HS-27A (cell line): ENCODE data around the gene MUSTN1.

Experiments
- DNase-seq: peaks from one replicate; pipeline ENCODE4 v3.0.0-alpha.2; 2012; ENCODE audit warnings: low read depth, missing footprints

Gene MUSTN1

GRCh38 chr3:52801839-52802238 lies 33.0 kb downstream of the MUSTN1 start:
- no peak for DNase-seq

DNA sequence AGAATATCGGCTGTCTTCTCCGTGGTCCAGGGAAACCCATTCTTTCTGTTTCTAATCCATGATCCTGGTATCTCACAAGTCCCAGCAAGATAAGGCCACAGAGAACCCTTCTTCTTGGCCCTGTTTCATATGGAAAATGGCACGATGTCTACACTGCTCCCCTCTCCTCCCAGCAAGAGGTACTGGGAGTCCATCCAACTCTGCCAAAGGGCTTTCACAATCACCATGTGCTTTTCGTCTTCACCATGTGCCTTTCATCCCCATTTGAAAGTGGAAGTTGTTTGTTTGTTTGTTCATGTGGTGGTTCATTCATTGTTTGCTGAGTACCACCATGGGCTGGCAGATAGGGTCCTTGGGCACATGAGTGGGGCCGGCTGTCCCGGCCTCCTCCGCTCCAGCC lies 34.7 kb downstream of the MUSTN1 start:
- no peak for DNase-seq

DNA sequence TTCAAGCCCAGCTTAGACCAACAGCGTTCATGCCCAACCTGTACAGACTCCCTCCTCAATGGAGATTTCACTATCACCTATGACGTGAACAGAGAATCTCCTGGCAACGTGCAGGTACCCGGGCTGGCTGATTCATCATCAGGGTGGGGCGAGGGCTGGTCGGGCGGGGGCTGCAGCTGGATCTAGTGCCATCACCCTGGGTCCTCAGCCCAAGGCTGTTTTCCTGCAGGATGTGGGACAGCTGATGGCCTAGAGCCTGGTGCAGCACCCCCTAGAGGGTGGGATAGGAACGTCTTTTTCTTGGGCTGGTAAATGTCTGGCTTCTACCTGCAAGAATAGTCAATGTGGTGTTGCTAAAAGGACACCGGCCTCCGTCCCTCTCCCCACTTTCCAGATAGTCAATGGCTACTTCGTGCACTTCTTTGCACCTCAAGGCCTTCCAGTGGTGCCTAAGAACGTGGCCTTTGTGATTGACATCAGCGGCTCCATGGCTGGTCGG lies 35.8 kb downstream of the MUSTN1 start:
- DNase-seq: no peak

DNA sequence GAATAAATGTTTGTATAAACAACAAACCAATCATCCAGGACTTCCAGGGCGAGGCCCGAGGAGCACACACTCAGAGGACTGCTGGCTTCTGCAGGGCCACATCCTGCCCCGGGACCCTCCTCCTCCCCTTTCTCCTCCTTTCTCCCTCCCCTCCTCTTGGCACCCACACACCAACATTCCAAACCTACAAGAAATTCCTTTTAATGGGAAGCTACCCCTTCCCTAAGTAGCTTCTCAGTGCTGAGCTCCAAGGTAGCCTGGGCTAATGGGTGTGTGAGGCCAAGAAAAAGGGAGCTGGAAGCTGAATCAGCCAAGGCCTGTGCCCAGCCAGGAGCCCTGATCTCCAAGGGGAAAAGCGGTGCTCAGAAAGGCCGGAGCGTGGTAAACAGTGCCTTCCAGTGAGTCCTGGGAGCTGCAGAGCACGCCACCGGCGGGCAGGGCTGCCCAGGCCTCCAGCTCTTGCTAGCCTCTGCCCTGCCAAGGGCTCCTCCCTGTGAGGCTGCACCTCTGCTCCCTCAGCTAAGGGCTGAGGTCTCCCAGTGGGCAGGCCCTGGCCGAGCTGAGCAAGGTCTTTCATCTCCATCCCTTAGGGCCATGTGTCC lies 36.3 kb downstream of the MUSTN1 start:
- no peak for DNase-seq

DNA sequence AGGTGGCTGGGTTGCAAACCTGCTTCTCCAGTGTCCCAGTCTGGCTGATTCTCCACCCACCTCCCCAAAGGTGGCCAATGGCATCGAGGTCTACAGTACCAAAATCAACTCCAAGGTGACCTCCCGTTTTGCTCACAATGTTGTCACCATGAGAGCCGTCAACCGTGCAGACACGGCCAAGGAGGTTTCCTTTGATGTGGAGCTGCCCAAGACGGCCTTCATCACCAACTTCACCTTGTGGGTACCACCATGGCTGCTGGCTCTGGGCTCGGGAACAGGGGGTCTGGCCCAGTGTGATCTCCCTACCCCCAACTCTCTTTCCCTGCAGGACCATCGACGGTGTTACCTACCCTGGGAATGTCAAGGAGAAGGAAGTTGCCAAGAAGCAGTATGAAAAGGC lies 38.4 kb downstream of the MUSTN1 start:
- no peak for DNase-seq

DNA sequence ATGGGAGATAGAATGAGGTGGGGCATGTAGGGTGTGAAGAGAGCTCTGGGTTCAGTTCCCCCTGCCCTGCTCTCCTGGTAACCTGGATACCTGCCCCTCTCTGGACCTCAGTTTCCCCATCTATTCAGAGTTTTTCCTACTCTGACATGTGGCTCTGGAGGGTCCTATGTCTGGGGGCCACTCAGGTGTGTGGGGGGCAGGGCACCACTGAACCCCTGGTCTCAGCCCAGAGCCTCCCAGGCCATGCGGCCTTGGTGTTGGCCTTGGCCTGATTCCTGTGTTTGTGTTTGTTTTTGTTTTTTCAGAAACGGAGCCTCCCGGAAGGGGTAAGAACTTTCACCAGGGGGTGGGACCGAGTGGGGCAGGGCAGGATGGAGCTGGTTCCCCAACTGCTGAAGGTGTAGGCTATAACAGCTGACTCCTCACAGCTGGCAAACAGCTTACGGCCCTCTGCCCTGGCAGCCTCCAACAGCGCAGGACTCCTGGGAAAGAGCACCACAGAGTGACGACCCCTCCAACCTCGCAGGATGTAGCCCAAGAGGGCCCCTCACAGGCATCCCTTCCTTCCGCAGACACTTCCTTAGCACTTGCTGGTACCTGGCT lies 39.4 kb downstream of the MUSTN1 start:
- no peak for DNase-seq

- DNase-seq: no peak
These were observed 40.2 kb downstream of the MUSTN1 start, which contains the start of gene ITIH3 for GRCh38 chr3:52794612-52795099. Gene ITIH3 (plus strand): TSS chr3:52794796. CDS start chr3:52794804, 8 bp downstream.

DNA sequence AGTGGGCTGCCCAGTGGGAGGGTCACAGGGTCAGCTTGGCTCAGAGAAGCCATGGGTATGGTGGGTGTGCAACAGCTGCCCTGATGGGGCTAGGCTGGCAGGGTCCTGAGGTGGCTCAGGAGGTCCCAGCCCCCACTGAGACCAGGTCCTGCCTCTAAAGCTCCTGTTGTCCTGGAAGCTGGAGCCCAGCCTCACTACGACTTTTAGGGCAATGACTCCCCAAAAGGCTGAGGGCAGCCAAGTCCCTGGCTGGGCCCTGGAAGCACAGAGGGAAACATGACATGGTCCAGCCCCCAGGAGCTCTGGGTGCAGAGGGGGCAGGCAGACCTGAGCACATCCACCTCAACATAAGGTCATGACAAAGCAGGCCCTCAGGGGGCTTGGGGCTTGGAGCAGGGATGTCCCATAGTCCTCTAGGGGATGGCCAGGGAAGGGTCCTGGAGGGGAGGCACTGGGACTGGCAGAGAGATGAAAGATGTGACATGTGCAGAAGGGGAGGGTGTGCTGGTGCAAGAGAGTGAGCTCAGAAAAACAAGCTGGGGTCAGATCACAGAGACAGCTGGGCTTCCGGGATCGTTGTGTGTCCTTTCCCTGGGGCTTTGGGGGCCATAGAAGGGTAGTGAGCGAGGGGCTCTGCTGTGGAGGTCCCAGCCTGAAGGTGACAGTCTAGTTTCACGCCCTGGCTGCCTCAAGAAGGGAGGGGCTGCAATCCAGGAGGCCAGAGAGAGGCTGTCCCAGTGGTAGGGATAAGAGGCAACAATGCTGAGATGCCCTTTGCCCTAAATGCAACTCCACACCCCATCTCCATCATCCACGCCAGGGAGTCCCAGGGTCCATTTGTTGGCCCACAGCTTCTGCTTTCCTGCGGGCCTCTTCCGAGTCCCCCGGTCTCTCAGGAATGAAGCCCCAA lies 40.9 kb downstream of the MUSTN1 start:
- DNase-seq: no peak

DNA sequence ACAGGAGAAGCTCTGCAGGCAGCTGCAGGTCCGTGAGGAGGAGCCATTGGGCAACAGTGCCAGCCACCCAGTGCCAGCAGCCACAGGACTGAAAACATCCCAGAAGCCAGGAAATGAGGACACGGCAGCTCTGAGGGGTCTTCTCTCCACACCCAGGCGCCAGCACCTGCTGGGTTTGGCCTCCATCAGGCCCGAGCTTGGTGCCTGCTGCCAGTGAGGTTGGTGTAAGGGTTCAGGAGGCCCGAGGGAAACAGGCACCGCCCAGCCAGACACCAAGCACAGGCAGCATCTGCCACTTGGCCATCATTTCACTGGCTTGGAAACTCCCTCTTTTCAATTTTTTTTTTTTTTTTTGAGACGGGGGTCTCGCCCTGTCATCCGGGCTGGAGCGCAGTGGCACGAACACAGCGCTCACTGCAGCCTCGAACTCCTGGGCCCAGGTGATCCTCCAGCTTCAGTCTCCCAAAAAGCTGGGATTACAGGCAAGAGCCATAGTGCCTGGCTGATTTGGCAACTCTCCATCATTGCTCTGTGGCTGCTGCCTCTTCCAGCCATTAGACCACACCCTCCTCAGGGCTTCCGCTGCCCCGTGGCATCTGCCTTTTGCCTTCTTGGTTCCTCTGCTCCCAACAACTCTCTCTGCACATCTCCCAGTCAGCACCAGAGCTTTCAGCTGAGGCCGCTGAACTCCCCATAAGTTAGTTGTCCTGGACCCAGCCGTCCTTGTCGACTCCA lies 41.7 kb downstream of the MUSTN1 start:
- no peak for DNase-seq

- DNase-seq: no peak
These were observed 42.4 kb downstream of the MUSTN1 start for GRCh38 chr3:52792413-52792812.

DNA sequence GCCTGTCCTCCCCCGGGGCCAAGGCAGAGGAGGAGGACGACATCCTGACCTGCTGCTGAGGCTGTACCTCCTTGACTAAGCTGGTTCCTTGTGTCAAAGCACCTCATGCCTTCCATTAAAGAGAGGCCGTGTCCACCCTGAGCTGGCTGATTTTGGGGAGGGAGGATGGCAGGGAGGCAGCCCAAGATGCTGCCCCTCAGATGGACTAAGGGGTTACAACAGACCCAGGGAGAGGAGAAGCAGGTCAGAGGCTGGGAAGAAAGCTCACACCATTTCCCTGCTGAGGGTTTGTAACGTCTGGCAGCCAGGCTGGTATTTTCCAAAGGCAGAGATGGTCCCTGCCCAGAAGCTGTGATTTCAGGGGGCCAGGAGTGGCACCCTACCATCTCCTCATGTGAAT lies 42.9 kb downstream of the MUSTN1 start:
- no peak for DNase-seq

DNA sequence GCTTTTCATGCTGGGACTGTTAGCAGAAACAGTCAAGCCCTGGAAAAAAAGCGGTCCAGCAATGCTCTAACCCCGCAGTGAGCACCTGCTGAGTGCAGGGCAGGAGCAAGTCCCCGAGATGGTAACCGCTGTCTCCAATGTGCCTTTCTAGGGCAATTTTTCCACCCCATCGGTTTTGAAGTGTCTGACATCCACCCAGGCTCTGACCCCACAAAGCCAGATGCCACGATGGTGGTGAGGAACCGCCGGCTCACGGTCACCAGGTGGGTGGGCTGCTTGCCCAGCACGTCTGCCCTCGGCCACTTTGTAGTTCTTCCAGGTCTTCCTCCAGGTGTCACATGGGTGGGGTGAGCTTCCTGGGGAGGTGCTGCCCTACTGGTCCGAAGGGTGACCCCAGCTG lies 43.5 kb downstream of the MUSTN1 start:
- no peak for DNase-seq

DNA sequence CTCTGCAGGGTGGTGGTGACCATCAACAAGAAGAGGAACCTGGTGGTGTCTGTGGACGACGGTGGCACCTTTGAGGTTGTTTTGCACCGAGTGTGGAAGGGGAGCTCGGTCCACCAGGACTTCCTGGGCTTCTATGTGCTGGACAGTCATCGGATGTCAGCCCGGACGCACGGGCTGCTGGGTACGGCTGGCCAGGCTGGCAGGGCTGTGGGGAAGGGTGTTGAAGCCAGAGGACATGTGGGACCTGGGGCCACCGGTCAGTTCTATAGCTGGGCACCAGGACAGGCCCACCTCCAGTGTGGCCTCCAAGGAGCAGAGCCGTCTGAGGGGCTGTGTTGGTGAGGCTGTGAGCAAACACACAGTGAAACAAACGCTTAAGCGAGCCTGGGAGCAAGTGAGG lies 44.1 kb downstream of the MUSTN1 start:
- DNase-seq: no peak

DNA sequence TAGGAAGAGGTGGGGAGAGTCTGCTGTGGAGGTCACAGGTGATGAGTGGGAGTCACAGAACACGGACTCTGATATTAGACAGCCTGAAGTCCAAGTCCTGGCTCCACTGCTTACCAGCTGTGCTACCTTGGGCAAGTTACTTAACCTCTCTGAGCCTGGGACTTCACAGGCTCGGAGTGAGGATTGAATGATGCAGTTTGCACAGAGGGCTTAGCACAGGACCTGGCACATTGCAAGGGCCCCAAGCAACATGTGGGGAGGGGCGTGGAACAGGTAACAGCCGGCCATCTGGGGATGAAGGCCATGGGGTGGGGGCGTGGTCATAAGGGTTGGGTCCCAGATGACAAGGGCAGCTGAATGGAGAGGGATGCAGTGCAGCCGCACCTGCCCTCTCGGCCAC lies 44.5 kb downstream of the MUSTN1 start:
- DNase-seq: no peak

GRCh38 chr3:52789746-52790040 lies 45.1 kb downstream of the MUSTN1 start:
- no peak for DNase-seq

GRCh38 chr3:52788890-52789745 lies 45.7 kb downstream of the MUSTN1 start:
- no peak for DNase-seq

DNA sequence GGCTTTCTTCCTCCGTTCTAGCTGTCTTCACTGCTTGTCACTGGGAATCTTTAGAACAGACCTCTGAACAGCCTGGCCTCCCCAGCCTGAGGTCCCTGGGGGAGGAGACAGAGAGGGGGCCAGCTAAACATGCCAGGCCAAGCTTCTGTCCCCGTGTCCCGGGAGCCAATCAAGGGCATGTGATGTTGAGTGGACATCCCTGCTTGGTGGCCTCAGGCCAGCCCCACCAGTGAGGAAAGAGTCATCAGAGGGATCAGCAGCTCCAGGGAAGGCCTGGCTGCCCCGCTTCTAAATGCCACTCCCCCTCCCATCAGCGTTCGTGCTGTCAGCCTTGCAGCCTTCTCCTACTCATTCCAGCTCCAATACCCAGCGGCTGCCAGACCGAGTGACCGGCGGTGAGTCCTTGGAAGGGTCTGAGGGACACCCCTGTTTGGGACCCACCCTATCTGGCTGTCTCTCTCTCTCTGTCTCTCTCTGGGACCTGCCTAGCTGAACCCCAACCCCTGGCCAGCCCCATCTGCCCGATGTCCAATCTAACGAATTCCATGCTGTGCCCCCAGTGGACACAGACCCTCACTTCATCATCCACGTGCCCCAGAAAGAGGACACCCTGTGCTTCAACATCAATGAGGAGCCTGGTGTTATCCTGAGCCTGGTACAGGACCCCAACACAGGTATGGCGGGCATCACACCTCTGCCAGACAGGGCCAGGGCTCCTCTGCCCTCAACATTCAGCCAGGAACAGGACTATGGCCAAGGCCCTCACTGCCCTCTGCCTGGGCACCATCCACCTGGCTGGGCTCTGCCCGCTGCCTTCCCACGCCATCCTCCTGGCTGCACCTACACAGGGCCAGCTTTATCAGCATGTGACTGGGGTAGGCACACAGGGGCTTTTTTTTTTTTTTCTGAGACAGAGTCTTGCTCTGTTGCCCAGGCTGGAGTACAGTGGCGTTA lies 46.9 kb downstream of the MUSTN1 start:
- DNase-seq: no peak

DNA sequence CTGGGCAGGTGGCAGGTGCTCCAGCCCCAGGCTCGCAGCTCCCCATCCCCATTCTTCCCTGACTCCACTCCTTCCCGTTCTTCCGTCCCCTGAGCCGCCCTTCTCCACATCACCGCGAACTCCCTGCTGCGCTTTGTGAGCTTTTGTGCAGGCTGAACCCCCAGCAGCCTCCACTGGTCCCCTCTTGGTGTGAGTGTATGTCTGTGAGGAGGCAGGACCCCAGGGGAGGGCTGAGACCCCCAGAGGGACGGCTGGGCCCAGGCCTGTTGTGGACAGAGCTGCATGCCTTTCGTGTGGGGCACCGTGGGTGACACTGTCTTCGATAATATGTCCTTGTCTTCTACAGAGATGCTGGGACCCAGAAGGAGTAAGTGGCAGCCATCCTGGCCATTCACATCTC lies 47.6 kb downstream of the MUSTN1 start:
- no peak for DNase-seq

GRCh38 chr3:52786330-52787215 lies 48.2 kb downstream of the MUSTN1 start:
- no peak for DNase-seq
